K562 (cell line): ENCODE data around the gene TRIAP1.
"Not testable (repeated sequence)": the region's sequence is repeated elsewhere in the genome, so short reads cannot be mapped to it uniquely, and the experiment has no call there.

Experiments
- CTCF ChIP-seq, 3 experiments: IDR thresholded peaks in 2 of 3; conservative IDR thresholded peaks in 1 of 3; 2 replicates each; pipeline ENCODE4 v1.5.1; 2011 to 2012; ENCODE audit warnings: low read length in 3 of 3, mild to moderate bottlenecking in 3 of 3, control low read depth in 2 of 3, improper control_type of control experiment in 1 of 3, inconsistent platforms in 1 of 3, low read depth in 1 of 3, mixed read lengths in 1 of 3, moderate library complexity in 1 of 3; ENCODE audit not compliant: insufficient read depth in 2 of 3
- NFIC ChIP-seq: fragments of 450-650 bp; IDR thresholded peaks from 2 replicates; pipeline ENCODE4 v1.6.1; 2017; ENCODE audit warnings: mild to moderate bottlenecking, inconsistent platforms
- NR2C1 ChIP-seq, 2 experiments: fragments of 450-650 bp; IDR thresholded peaks; 2 replicates each; pipeline ENCODE4 v1.6.1; 2017; ENCODE audit warnings: mild to moderate bottlenecking in 2 of 2, antibody characterized with exemption in 1 of 2, inconsistent platforms in 1 of 2, missing compliant biosample characterization in 1 of 2, missing genetic modification characterization in 1 of 2
- PATZ1 ChIP-seq: fragments of 250-450 bp; sonication (Bioruptor Pico); IDR thresholded peaks from 2 replicates; pipeline ENCODE4 v1.5.0; 2020; ENCODE audit warnings: mild to moderate bottlenecking, borderline replicate concordance
- SIN3A ChIP-seq, 2 experiments: fragments of 150-350 bp in 1 of 2; IDR thresholded peaks; 2 replicates each; pipeline ENCODE4 v1.6.1; 2011 to 2016; ENCODE audit warnings: borderline replicate concordance in 2 of 2, low read depth in 2 of 2, low read length in 2 of 2, mild to moderate bottlenecking in 2 of 2, moderate library complexity in 2 of 2; ENCODE audit not compliant: control insufficient read depth in 1 of 2
- ZBTB1 ChIP-seq: sonication (generic); formaldehyde crosslinking; IDR thresholded peaks from 2 replicates; pipeline ENCODE4 v1.8.1; 2023; ENCODE audit warnings: missing genetic modification reagents, low read depth, mild to moderate bottlenecking, borderline replicate concordance
- TF ChIP-seq, protein P1 (sequence below): sonication (generic); formaldehyde crosslinking; IDR thresholded peaks from 2 replicates; pipeline ENCODE4 v1.4.0; 2020; ENCODE audit warnings: mild to moderate bottlenecking, missing genetic modification reagents

GRCh38 chr12:120446844-120447178 lies 627 bp upstream of the TRIAP1 start:
- TF ChIP-seq CTCF (IDR thresholded peaks at IDR 0.05 in 2 of 3, conservative IDR thresholded peaks at IDR 0.05 in 1 of 3; ENCODE audit: insufficient read depth in 2 of 3, low read depth in 1 of 3, low read length in 3 of 3); ZBTB1 (CRISPR knock-in tag); NR2C1 (IDR thresholded peaks at IDR 0.05); NR2C1 (tag; IDR thresholded peaks at IDR 0.05); SIN3A (IDR thresholded peaks at IDR 0.05; ENCODE audit: borderline replicate concordance in 2 of 2, control insufficient read depth in 1 of 2, low read depth in 2 of 2, low read length in 2 of 2); NFIC; PATZ1 (CRISPR knock-in tag): not testable (repeated sequence)
- TF ChIP-seq, protein P1, sequence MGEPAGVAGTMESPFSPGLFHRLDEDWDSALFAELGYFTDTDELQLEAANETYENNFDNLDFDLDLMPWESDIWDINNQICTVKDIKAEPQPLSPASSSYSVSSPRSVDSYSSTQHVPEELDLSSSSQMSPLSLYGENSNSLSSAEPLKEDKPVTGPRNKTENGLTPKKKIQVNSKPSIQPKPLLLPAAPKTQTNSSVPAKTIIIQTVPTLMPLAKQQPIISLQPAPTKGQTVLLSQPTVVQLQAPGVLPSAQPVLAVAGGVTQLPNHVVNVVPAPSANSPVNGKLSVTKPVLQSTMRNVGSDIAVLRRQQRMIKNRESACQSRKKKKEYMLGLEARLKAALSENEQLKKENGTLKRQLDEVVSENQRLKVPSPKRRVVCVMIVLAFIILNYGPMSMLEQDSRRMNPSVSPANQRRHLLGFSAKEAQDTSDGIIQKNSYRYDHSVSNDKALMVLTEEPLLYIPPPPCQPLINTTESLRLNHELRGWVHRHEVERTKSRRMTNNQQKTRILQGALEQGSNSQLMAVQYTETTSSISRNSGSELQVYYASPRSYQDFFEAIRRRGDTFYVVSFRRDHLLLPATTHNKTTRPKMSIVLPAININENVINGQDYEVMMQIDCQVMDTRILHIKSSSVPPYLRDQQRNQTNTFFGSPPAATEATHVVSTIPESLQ (CRISPR knock-in tag), result not testable (repeated sequence)
